Right atrium auricular region (tissue), 2 donors: ENCODE measurements around the gene ZNF507. TPM values are rescaled to one million over a fixed set of nuclear protein-coding genes. Genes with fewer than 3 reads are reported as not detected.

Experiments used
- DNase-seq: peaks from one replicate; pipeline ENCODE4 v3.0.0-alpha.2; 2019; ENCODE audit warnings: low spot score
- H3K27ac ChIP-seq, 2 donors: fragments of 200-600 bp; sonication (generic); 1 replicate in 1 of 2; 2 replicates in 1 of 2; pipeline ENCODE4 v1.5.1; 2016 to 2019
- H3K27me3 ChIP-seq, 2 donors: fragments of 200-600 bp; sonication (generic); one replicate each; pipeline versions ENCODE4 v1.5.1 to v1.6.0; 2017 to 2019
- H3K36me3 ChIP-seq: fragments of 200-600 bp; sonication (generic); one replicate; pipeline ENCODE4 v1.5.1; 2016
- H3K4me1 ChIP-seq, 2 donors: fragments of 200-600 bp; sonication (generic); one replicate each; pipeline versions ENCODE4 v1.5.1 to v1.6.0; 2017 to 2019
- H3K4me3 ChIP-seq, 2 donors: fragments of 200-600 bp; sonication (generic); 1 replicate in 1 of 2; 2 replicates in 1 of 2; pipeline ENCODE4 v1.5.1; 2017 to 2019; ENCODE audit warnings: mild to moderate bottlenecking in 1 of 2, moderate library complexity in 1 of 2
- H3K9me3 ChIP-seq, 2 donors: fragments of 200-600 bp; sonication (generic); one replicate each; pipeline ENCODE4 v1.5.1; 2019
- total RNA-seq, 2 donors: library from RNA; depleted of rRNA; stranded (reverse); fragments of >200 nt; gene quantifications; one replicate each; pipeline ENCODE4 v1.1.0, GENCODE V29; 2016
- TF ChIP-seq, protein P1 (sequence below), 2 donors: fragments of 200-600 bp; sonication (generic); IDR thresholded peaks; one replicate each; pipeline ENCODE4 v1.5.1; 2019; ENCODE audit warnings: antibody characterized with exemption in 2 of 2

The ZNF507 gene
- total RNA-seq, 2 donors from 2014 or later = 9.0 to 12.7 TPM

- Histone ChIP-seq H3K4me1 (peaks cover 0 to 22% of the 10 kb centered on the region in 2 donors), H3K4me3 (no peak overlapping the region), H3K9me3 (no peaks in the 10 kb centered on the region), H3K27me3 (no peaks in the 10 kb centered on the region), H3K27ac (no peak overlapping the region), H3K36me3 (no peaks in the 10 kb centered on the region)
- TF ChIP-seq, protein P1, sequence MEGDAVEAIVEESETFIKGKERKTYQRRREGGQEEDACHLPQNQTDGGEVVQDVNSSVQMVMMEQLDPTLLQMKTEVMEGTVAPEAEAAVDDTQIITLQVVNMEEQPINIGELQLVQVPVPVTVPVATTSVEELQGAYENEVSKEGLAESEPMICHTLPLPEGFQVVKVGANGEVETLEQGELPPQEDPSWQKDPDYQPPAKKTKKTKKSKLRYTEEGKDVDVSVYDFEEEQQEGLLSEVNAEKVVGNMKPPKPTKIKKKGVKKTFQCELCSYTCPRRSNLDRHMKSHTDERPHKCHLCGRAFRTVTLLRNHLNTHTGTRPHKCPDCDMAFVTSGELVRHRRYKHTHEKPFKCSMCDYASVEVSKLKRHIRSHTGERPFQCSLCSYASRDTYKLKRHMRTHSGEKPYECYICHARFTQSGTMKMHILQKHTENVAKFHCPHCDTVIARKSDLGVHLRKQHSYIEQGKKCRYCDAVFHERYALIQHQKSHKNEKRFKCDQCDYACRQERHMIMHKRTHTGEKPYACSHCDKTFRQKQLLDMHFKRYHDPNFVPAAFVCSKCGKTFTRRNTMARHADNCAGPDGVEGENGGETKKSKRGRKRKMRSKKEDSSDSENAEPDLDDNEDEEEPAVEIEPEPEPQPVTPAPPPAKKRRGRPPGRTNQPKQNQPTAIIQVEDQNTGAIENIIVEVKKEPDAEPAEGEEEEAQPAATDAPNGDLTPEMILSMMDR (IDR thresholded peaks at IDR 0.05) = no peak
- DNase-seq = no peak
Measured at GRCh38 chr19:32403291-32403995, 58.0 kb downstream of the ZNF507 start.

- no peaks in the 10 kb centered on the region for H3K27me3 ChIP-seq
- peak overlapping the region; percentile 86 to 99 for H3K4me3 ChIP-seq
- H3K4me1 ChIP-seq = peaks cover 0 to 22% of the 10 kb centered on the region in 2 donors
- H3K27ac ChIP-seq = peak overlapping the region; percentile 96 to 100
- H3K36me3 ChIP-seq = peaks cover 5% of the 10 kb centered on the region
- TF ChIP-seq, protein P1 (IDR thresholded peaks at IDR 0.05) = no peak
- no peaks in the 10 kb centered on the region for H3K9me3 ChIP-seq
- no peak for DNase-seq
Measured at GRCh38 chr19:32404213-32404932, 59.0 kb downstream of the ZNF507 start.

- H3K9me3 ChIP-seq = no peaks in the 10 kb centered on the region
- no peaks in the 10 kb centered on the region for H3K27me3 ChIP-seq
- peaks cover 0 to 22% of the 10 kb centered on the region in 2 donors for H3K4me1 ChIP-seq
- H3K4me3 ChIP-seq = peak overlapping the region; percentile 86 to 99
- peak overlapping the region; percentile 96 to 100 for H3K27ac ChIP-seq
- TF ChIP-seq, protein P1 (IDR thresholded peaks at IDR 0.05) = no peak
- DNase-seq = peak; percentile 81
- H3K36me3 ChIP-seq = peaks cover 5% of the 10 kb centered on the region
Measured at GRCh38 chr19:32404933-32405430, 59.6 kb downstream of the ZNF507 start.

GRCh38 chr19:32405431-32406160 is 60.2 kb downstream of the ZNF507 start, which contains the start of gene DPY19L3:
Gene DPY19L3, plus strand, starts transcription at chr19:32405770. Its CDS starts 2,484 bp downstream, at chr19:32408254.
- TF ChIP-seq, protein P1 (IDR thresholded peaks at IDR 0.05) = no peak
- peaks cover 0 to 22% of the 10 kb centered on the region in 2 donors for H3K4me1 ChIP-seq
- DNase-seq = peak; percentile 96
- H3K9me3 ChIP-seq = no peaks in the 10 kb centered on the region
- peak within 1 kb of the TSS; percentile 86 to 99 for H3K4me3 ChIP-seq
- peak within 1 kb of the TSS; percentile 96 to 100 for H3K27ac ChIP-seq
- no peaks in the 10 kb centered on the region for H3K27me3 ChIP-seq
- peaks cover 5% of the 10 kb centered on the region for H3K36me3 ChIP-seq

DNA sequence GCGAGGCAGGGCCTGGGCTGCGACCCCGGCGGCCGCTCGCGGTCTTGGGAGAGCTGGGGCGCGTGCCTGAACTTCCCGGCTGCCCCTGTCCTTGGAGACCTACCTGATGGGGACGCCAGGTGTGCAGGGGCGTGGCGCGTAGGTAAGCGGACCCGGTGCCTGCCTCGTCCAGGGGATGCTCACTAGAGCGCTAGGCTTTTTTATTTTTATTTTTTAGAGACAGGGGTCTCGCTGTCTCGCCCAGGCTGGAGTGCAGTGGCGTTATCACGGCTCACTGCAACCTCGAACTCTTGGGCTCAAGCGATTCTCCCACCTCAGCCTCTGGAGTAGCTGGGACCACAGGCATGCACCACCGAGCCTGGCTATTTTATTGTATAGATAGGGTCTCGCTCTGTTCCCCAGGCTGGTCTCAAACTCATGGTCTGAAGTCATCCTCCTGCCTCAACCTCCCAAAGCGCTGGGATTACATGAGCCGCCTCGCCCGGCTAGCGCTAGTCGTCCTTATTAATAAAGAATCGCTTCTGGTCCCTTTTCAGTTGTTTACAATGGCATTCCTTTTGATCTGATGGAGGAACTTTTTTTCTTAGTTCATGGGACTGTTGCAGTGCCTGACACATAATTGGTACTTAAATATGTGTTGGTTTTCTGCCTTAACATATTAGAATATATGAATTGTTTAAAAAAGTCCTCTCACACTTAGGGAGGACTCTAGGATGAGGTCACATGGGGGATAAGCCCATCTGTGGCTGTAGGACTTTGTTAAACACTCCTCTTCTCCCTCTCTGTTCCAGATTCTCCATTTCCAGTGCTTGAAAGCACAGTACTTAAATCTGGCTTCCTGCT is 61.0 kb downstream of the ZNF507 start:
- peaks cover 0 to 22% of the 10 kb centered on the region in 2 donors for H3K4me1 ChIP-seq
- H3K36me3 ChIP-seq = peaks cover 9% of the 10 kb centered on the region
- TF ChIP-seq, protein P1 (IDR thresholded peaks at IDR 0.05) = no peak
- peak overlapping the region; percentile 96 to 100 for H3K27ac ChIP-seq
- DNase-seq = no peak
- peak overlapping the region; percentile 86 to 99 for H3K4me3 ChIP-seq
- H3K9me3 ChIP-seq = no peaks in the 10 kb centered on the region
- no peaks in the 10 kb centered on the region for H3K27me3 ChIP-seq
